HepG2 (cell line): Measurements from ENCODE around the gene DNAJB12. TPM values are rescaled to one million over a fixed set of nuclear protein-coding genes. Genes with fewer than 3 reads are reported as not detected.

Source experiments
- ATAC-seq: fragments of 200-7000 bp; cut with Tn5 transposase; 3 replicates; pipeline ENCODE4 v1.9.1; 2020; ENCODE audit warnings: mild to moderate bottlenecking, moderate library complexity
- BruUV-seq: library from RNA; stranded (reverse); fragments of 400-500 nt; replicated peaks from 2 replicates; lab custom pipeline; 2021; lab: Mats Ljungman, UMichigan
- CTCF ChIA-PET: fragments of 300-600 bp; formaldehyde crosslinking; extraction: SDS; loops from one replicate; lab custom pipeline; 2021; ENCODE audit warnings: low total read pairs, inconsistent platforms, low intra/inter-chr PET ratio; lab: Yijun Ruan, JAX
- POLR2A ChIA-PET: fragments of 350-600 bp; sonication (Branson Sonifier 250); formaldehyde crosslinking; loops from one replicate; lab custom pipeline; 2020; ENCODE audit warnings: antibody characterized with exemption, inconsistent platforms; lab: Yijun Ruan, JAX
- DNase-seq: peaks from one replicate; pipeline ENCODE4 v3.0.0-alpha.2; 2015; ENCODE audit warnings: low spot score
- FAIRE-seq: peaks from 3 replicates; lab custom pipeline; 2011; peaks lifted over from hg19 to GRCh38; lab: Jason Lieb, UNC
- H2AFZ ChIP-seq: one replicate; pipeline ENCODE4 v1.6.1; 2011; ENCODE audit warnings: low read length, inconsistent platforms
- H3K27ac ChIP-seq: fragments of 300-600 bp; 3 replicates; pipeline ENCODE4 v1.8.0; 2011; ENCODE audit warnings: mixed run types, mild to moderate bottlenecking, mixed read lengths, low read length, inconsistent platforms; ENCODE audit not compliant: insufficient read depth; ENCODE audit errors: extremely low read length
- H3K27me3 ChIP-seq, 2 experiments: fragments of 200-600 bp in 1 of 2; 2 replicates in 1 of 2; 3 replicates in 1 of 2; pipeline versions ENCODE4 v1.6.0 to v1.8.0; 2011; ENCODE audit warnings: low read length in 2 of 2, mild to moderate bottlenecking in 2 of 2, moderate library complexity in 2 of 2, inconsistent platforms in 1 of 2; ENCODE audit not compliant: insufficient read depth in 2 of 2, control insufficient read depth in 1 of 2
- H3K36me3 ChIP-seq, 2 experiments: fragments of 200-600 bp in 1 of 2; replicated peaks in 1 of 2; 2 replicates in 1 of 2; 3 replicates in 1 of 2; pipeline versions ENCODE4 v1.5.1 to v1.8.0; 2011; ENCODE audit warnings: low read length in 2 of 2, inconsistent platforms in 1 of 2; ENCODE audit not compliant: insufficient read depth in 2 of 2, control insufficient read depth in 1 of 2
- H3K4me1 ChIP-seq: 2 replicates; pipeline ENCODE4 v1.5.1; 2012; ENCODE audit warnings: low read length, inconsistent platforms; ENCODE audit not compliant: insufficient read depth
- H3K4me2 ChIP-seq: 2 replicates; pipeline ENCODE4 v1.6.0; 2011; ENCODE audit warnings: low read depth, low read length, inconsistent platforms
- H3K4me3 ChIP-seq, 3 experiments: fragments of 200-600 bp in 1 of 3; sonication (generic), shearing (Covaris generic) in 1 of 3; replicated peaks in 1 of 3; 2 replicates each; pipeline ENCODE4 v1.5.1; 2011 to 2016; ENCODE audit warnings: low read length in 3 of 3, inconsistent platforms in 2 of 3, low read depth in 2 of 3, mild to moderate bottlenecking in 2 of 3, control low read depth in 1 of 3, mixed read lengths in 1 of 3; ENCODE audit not compliant: insufficient read depth in 1 of 3
- H3K79me2 ChIP-seq: one replicate; pipeline ENCODE4 v1.6.1; 2011; ENCODE audit warnings: low read length, inconsistent platforms; ENCODE audit not compliant: insufficient read depth
- H3K9ac ChIP-seq: 2 replicates; pipeline ENCODE4 v1.6.0; 2011; ENCODE audit warnings: mild to moderate bottlenecking, low read depth, low read length, inconsistent platforms; ENCODE audit not compliant: insufficient read depth
- H3K9me3 ChIP-seq: 2 replicates; pipeline ENCODE4 v1.5.1; 2012; ENCODE audit warnings: mild to moderate bottlenecking, low read length
- H4K20me1 ChIP-seq: 2 replicates; pipeline ENCODE4 v1.6.0; 2011; ENCODE audit warnings: inconsistent platforms, mild to moderate bottlenecking, low read length, moderate library complexity; ENCODE audit not compliant: insufficient read depth
- CBX1 ChIP-seq: IDR thresholded peaks from one replicate; pipeline ENCODE4 v1.6.1; 2016; ENCODE audit warnings: antibody characterized with exemption, low read depth
- CREM ChIP-seq, 2 experiments: sonication (generic) in 1 of 2; formaldehyde crosslinking in 1 of 2; IDR thresholded peaks; 2 replicates each; pipeline versions ENCODE4 v1.4.0 to v1.6.1; 2016 to 2020; ENCODE audit warnings: antibody characterized with exemption in 1 of 2, mild to moderate bottlenecking in 1 of 2, missing genetic modification reagents in 1 of 2
- E2F1 ChIP-seq: sonication (generic); formaldehyde crosslinking; IDR thresholded peaks from 2 replicates; pipeline ENCODE4 v1.5.0; 2020; ENCODE audit warnings: missing genetic modification reagents
- ELK4 ChIP-seq: sonication (generic); formaldehyde crosslinking; IDR thresholded peaks from 2 replicates; pipeline ENCODE4 v1.9.0; 2021; ENCODE audit warnings: missing genetic modification reagents, borderline replicate concordance
- KDM5A ChIP-seq: fragments of 200-600 bp; sonication (generic); IDR thresholded peaks from 2 replicates; pipeline ENCODE4 v1.7.0; 2018; ENCODE audit warnings: antibody characterized with exemption, mild to moderate bottlenecking, low read length, borderline replicate concordance
- MYPOP ChIP-seq: sonication (generic); formaldehyde crosslinking; IDR thresholded peaks from 2 replicates; pipeline ENCODE4 v1.8.1; 2023; ENCODE audit warnings: mild to moderate bottlenecking, moderate library complexity, missing genetic modification reagents
- NCOA1 ChIP-seq: sonication (generic); formaldehyde crosslinking; IDR thresholded peaks from 2 replicates; pipeline ENCODE4 v1.9.0; 2021; ENCODE audit warnings: missing genetic modification reagents
- NFKBIZ ChIP-seq: IDR thresholded peaks from 2 replicates; pipeline ENCODE4 v1.6.1; 2018; ENCODE audit warnings: missing genetic modification reagents, missing compliant biosample characterization
- SAP130 ChIP-seq: IDR thresholded peaks from 2 replicates; pipeline ENCODE4 v1.6.1; 2016; ENCODE audit warnings: low read depth
- TCF7L2 ChIP-seq: IDR thresholded peaks from 2 replicates; pipeline ENCODE4 v1.6.1; 2011; ENCODE audit warnings: mild to moderate bottlenecking, low read depth, low read length, moderate library complexity
- XBP1 ChIP-seq: sonication (generic); formaldehyde crosslinking; IDR thresholded peaks from 2 replicates; pipeline ENCODE4 v1.5.0; 2020; ENCODE audit warnings: missing genetic modification reagents
- ZBTB39 ChIP-seq: sonication (generic); formaldehyde crosslinking; IDR thresholded peaks from 2 replicates; pipeline ENCODE4 v1.5.0; 2020; ENCODE audit warnings: missing genetic modification reagents
- ZBTB7A ChIP-seq: sonication (generic); formaldehyde crosslinking; IDR thresholded peaks from 2 replicates; pipeline ENCODE4 v1.8.0; 2022; ENCODE audit warnings: mild to moderate bottlenecking, missing genetic modification reagents
- ZNF121 ChIP-seq: sonication (generic); formaldehyde crosslinking; IDR thresholded peaks from 2 replicates; pipeline ENCODE4 v1.5.0; 2020; ENCODE audit warnings: mild to moderate bottlenecking, missing genetic modification reagents
- ZNF367 ChIP-seq: sonication (generic); formaldehyde crosslinking; IDR thresholded peaks from 2 replicates; pipeline ENCODE4 v1.4.0; 2020; ENCODE audit warnings: missing genetic modification reagents, borderline replicate concordance
- ZNF569 ChIP-seq: sonication (generic); formaldehyde crosslinking; IDR thresholded peaks from 2 replicates; pipeline ENCODE4 v1.5.0; 2020; ENCODE audit warnings: mild to moderate bottlenecking, missing genetic modification reagents, moderate library complexity, borderline replicate concordance
- ZNF670 ChIP-seq: sonication (generic); formaldehyde crosslinking; IDR thresholded peaks from 2 replicates; pipeline ENCODE4 v1.8.0; 2022; ENCODE audit warnings: mild to moderate bottlenecking, missing genetic modification reagents, borderline replicate concordance
- ZNF749 ChIP-seq: sonication (generic); formaldehyde crosslinking; IDR thresholded peaks from 2 replicates; pipeline ENCODE4 v1.8.0; 2022; ENCODE audit warnings: mild to moderate bottlenecking, missing genetic modification reagents, moderate library complexity, borderline replicate concordance
- ZNF766 ChIP-seq: sonication (generic); formaldehyde crosslinking; IDR thresholded peaks from 2 replicates; pipeline ENCODE4 v1.5.0; 2020; ENCODE audit warnings: missing genetic modification reagents, borderline replicate concordance
- ZZZ3 ChIP-seq: sonication (generic); formaldehyde crosslinking; IDR thresholded peaks from 2 replicates; pipeline ENCODE4 v1.4.0; 2020; ENCODE audit warnings: missing genetic modification reagents, mild to moderate bottlenecking, borderline replicate concordance
- WGBS: methylation state at CpG from one replicate; pipeline ENCODE4 v1.1.6; 2017; ENCODE audit warnings: low lambda C conversion rate; 5-methylcytosine and 5-hydroxymethylcytosine counted together
- in situ Hi-C: cut with HindIII; loops from 2 replicates; pipeline ENCODE4 v1.10.0; 2017; ENCODE audit warnings: low pct_unique_long_range_greater_than_20kb; ENCODE audit not compliant: extremely low pct_ligation_motif_present
- intact Hi-C: fragments of 100-400 bp; cut with micrococcal nuclease; formaldehyde crosslinking; loops from one replicate; pipeline ENCODE4 v1.10.0; 2022; ENCODE audit not compliant: unreplicated experiment
- polyA plus RNA-seq, 8 experiments: library from polyadenylated mRNA; depleted of rRNA in 3 of 8; stranded (reverse) in 7 of 8; unstranded in 1 of 8; fragments of >200 nt; fragmentation: Illumina TruSeq in 4 of 8; extraction: Trizol in 4 of 8; gene quantifications; 2 replicates each; pipeline versions ENCODE4 v1.2.1 to v1.2.3, GENCODE V29; 2011 to 2016; ENCODE audit warnings: low read depth in 4 of 8, missing spikeins in 1 of 8, mixed read lengths in 1 of 8; ENCODE audit not compliant: insufficient read depth in 1 of 8
- total RNA-seq, 5 experiments: library from RNA; depleted of rRNA; stranded (reverse); fragments of >200 nt; fragmentation: Illumina TruSeq; extraction: Trizol; gene quantifications; 2 replicates each; pipeline ENCODE4 v1.2.3, GENCODE V29; 2016; ENCODE audit warnings: low read depth in 1 of 5

Gene DNAJB12
- total and polyA plus RNA-seq, 2 of the 13 experiments (the other 11 are each of a cell fraction or from before 2014, with no cell fraction given): 10.8 to 18.2 TPM

GRCh38 chr10:72390764-72391163 is 36.0 kb upstream of the DNAJB12 start (continued):
- TF ChIP-seq CREM (IDR thresholded peaks at IDR 0.05) (no peak), CREM (CRISPR knock-in tag; IDR thresholded peaks at IDR 0.05) (no peak), CBX1 (no peak), ZBTB39 (CRISPR knock-in tag) (no peak), ZNF569 (no peak), NFKBIZ (no peak), KDM5A (no peak), E2F1 (CRISPR knock-in tag) (no peak), ZZZ3 (no peak), NCOA1 (CRISPR knock-in tag) (no peak), XBP1 (CRISPR knock-in tag) (no peak), ZNF367 (CRISPR knock-in tag) (no peak), ZNF766 (CRISPR knock-in tag) (no peak)

- TF ChIP-seq ZNF121 (CRISPR knock-in tag): no peak
- no peak for TF ChIP-seq ZNF670 (CRISPR knock-in tag)
- TF ChIP-seq SAP130 (CRISPR knock-in tag): no peak
- no peak for TF ChIP-seq ZBTB7A (CRISPR knock-in tag)
- TF ChIP-seq ZNF749 (CRISPR knock-in tag): no peak
- no peak for TF ChIP-seq TCF7L2
- no peak for TF ChIP-seq ELK4 (CRISPR knock-in tag)
- no peak for TF ChIP-seq MYPOP (CRISPR knock-in tag)
- TF ChIP-seq, all 625 proteins: peak for 0
- intact Hi-C loops: no loop called here
- Histone ChIP-seq H3K79me2 (no peaks in the 10 kb centered on the region), H3K9me3 (no peaks in the 10 kb centered on the region), H3K27ac (no peak overlapping the region), H3K4me3 (no peak overlapping the region), H3K9ac (no peak overlapping the region), H3K4me2 (no peak overlapping the region), H3K27me3 (no peaks in the 10 kb centered on the region), H2AFZ (no peak overlapping the region), H4K20me1 (no peaks in the 10 kb centered on the region), H3K4me1 (no peaks in the 10 kb centered on the region), H3K36me3 (peaks cover 5 to 21% of the 10 kb centered on the region in 2 experiments; a peak in 2 of 5 replicates)
- ChIA-PET POLR2A (no interaction called here), CTCF (no interaction called here)
- no TSS peak for BruUV-seq
- in situ Hi-C loops: no loop called here
- no peak for DNase-seq
- WGBS: 98% methylated on average over 5 of the region's 5 CpGs
- no peak for FAIRE-seq
- ATAC-seq: no peak
These were observed 35.0 kb upstream of the DNAJB12 start for GRCh38 chr10:72389716-72390115.
